CD14-positive monocyte (primary cell): ENCODE results near the gene PLEKHA7. TPM values are rescaled to one million over a fixed set of nuclear protein-coding genes. Genes with fewer than 3 reads are reported as not detected.

Source experiments
- DNase-seq, 3 donors: peaks; one replicate each; pipeline ENCODE4 v3.0.0-alpha.2; 2011 to 2022
- H2AFZ ChIP-seq: 2 replicates; pipeline ENCODE4 v1.6.0; 2012; ENCODE audit warnings: mild to moderate bottlenecking, low read depth, low read length, inconsistent platforms; ENCODE audit not compliant: insufficient read depth, poor library complexity, severe bottlenecking
- H3K27ac ChIP-seq, 2 donors: 1 replicate in 1 of 2; 2 replicates in 1 of 2; pipeline ENCODE4 v1.5.1; 2012 to 2013; ENCODE audit warnings: low read length in 2 of 2, control low read depth in 1 of 2, inconsistent platforms in 1 of 2, low read depth in 1 of 2, mild to moderate bottlenecking in 1 of 2
- H3K27me3 ChIP-seq, 2 donors: one replicate each; pipeline versions ENCODE4 v1.6.0 to v1.6.1; 2011 to 2013; ENCODE audit warnings: low read length in 2 of 2; ENCODE audit not compliant: control insufficient read depth in 2 of 2, insufficient read depth in 2 of 2
- H3K36me3 ChIP-seq, 2 donors: replicated peaks in 1 of 2; 1 replicate in 1 of 2; 2 replicates in 1 of 2; pipeline versions ENCODE4 v1.5.1 to v1.6.1; 2012 to 2013; ENCODE audit warnings: low read length in 2 of 2, control low read depth in 1 of 2, inconsistent platforms in 1 of 2, mild to moderate bottlenecking in 1 of 2; ENCODE audit not compliant: insufficient read depth in 2 of 2, control insufficient read depth in 1 of 2
- H3K4me1 ChIP-seq, 2 donors: 1 replicate in 1 of 2; 2 replicates in 1 of 2; pipeline versions ENCODE4 v1.5.1 to v1.6.1; 2012 to 2013; ENCODE audit warnings: low read length in 2 of 2, control low read depth in 1 of 2, inconsistent platforms in 1 of 2, mild to moderate bottlenecking in 1 of 2, moderate library complexity in 1 of 2; ENCODE audit not compliant: insufficient read depth in 2 of 2, control insufficient read depth in 1 of 2
- H3K4me2 ChIP-seq: replicated peaks from 2 replicates; pipeline ENCODE3; 2012; ENCODE audit warnings: low read length, moderate library complexity, mild to moderate bottlenecking; ENCODE audit not compliant: poor library complexity, severe bottlenecking; ENCODE audit errors: extremely low read depth
- H3K4me3 ChIP-seq, 3 experiments: fragments of 200-600 bp in 1 of 3; sonication (generic) in 1 of 3; replicated peaks in 1 of 3; 1 replicate in 2 of 3; 2 replicates in 1 of 3; pipeline ENCODE4 v1.5.1; 2011 to 2013; ENCODE audit warnings: low read length in 3 of 3, mild to moderate bottlenecking in 3 of 3, control low read depth in 2 of 3, low read depth in 2 of 3, inconsistent platforms in 1 of 3, moderate library complexity in 1 of 3
- H3K79me2 ChIP-seq: 2 replicates; pipeline ENCODE4 v1.6.0; 2012; ENCODE audit warnings: mild to moderate bottlenecking, control low read depth, inconsistent platforms, low read length, moderate library complexity; ENCODE audit not compliant: insufficient read depth
- H3K9ac ChIP-seq: 2 replicates; pipeline ENCODE4 v1.6.0; 2017; ENCODE audit warnings: low read length, mild to moderate bottlenecking; ENCODE audit not compliant: insufficient read depth, poor library complexity, severe bottlenecking
- H3K9me3 ChIP-seq, 2 donors: replicated peaks in 1 of 2; 1 replicate in 1 of 2; 2 replicates in 1 of 2; pipeline versions ENCODE4 v1.5.1 to v1.6.1; 2012 to 2013; ENCODE audit warnings: low read length in 2 of 2, control low read depth in 1 of 2; ENCODE audit not compliant: control insufficient read depth in 1 of 2, insufficient read depth in 1 of 2
- H4K20me1 ChIP-seq: 2 replicates; pipeline ENCODE4 v1.6.0; 2012; ENCODE audit warnings: mild to moderate bottlenecking, low read length, control low read depth, moderate library complexity; ENCODE audit not compliant: insufficient read depth
- H3K27ac Mint-ChIP-seq, 7 donors: one replicate each; pipeline ENCODE4 v1.8.0; 2020; ENCODE audit warnings: mild to moderate bottlenecking in 7 of 7, mixed read lengths in 7 of 7, moderate library complexity in 6 of 7, inconsistent platforms in 2 of 7
- H3K27me3 Mint-ChIP-seq, 3 donors: one replicate each; pipeline ENCODE4 v1.8.0; 2021 to 2022; ENCODE audit warnings: low read depth in 3 of 3, mild to moderate bottlenecking in 3 of 3, mixed read lengths in 3 of 3, moderate library complexity in 3 of 3, inconsistent platforms in 1 of 3
- H3K36me3 Mint-ChIP-seq, 2 donors: one replicate each; pipeline ENCODE4 v1.8.0; 2020; ENCODE audit warnings: mixed read lengths in 2 of 2, inconsistent platforms in 1 of 2, mild to moderate bottlenecking in 1 of 2
- H3K4me1 Mint-ChIP-seq: one replicate; pipeline ENCODE4 v1.8.0; 2020; ENCODE audit warnings: mild to moderate bottlenecking, mixed read lengths
- H3K4me3 Mint-ChIP-seq, 2 donors: one replicate each; pipeline ENCODE4 v1.8.0; 2020; ENCODE audit warnings: mild to moderate bottlenecking in 2 of 2, mixed read lengths in 2 of 2, moderate library complexity in 1 of 2
- H3K9me3 Mint-ChIP-seq, 7 donors: one replicate each; pipeline ENCODE4 v1.8.0; 2020 to 2022; ENCODE audit warnings: mixed read lengths in 7 of 7, mild to moderate bottlenecking in 6 of 7, moderate library complexity in 6 of 7, inconsistent platforms in 2 of 7
- WGBS: methylation state at CpG from one replicate; pipeline ENCODE4 v1.1.5; 2013; ENCODE audit warnings: missing lambda C conversion rate; ENCODE audit not compliant: insufficient coverage; 5-methylcytosine and 5-hydroxymethylcytosine counted together
- intact Hi-C, 2 donors: fragments of 100-400 bp; cut with micrococcal nuclease; formaldehyde crosslinking; loops; one replicate each; pipeline versions ENCODE4 v1.15.0 to v1.15.1; 2023
- polyA plus RNA-seq, 3 donors: library from polyadenylated mRNA; depleted of rRNA in 1 of 3; unstranded in 2 of 3; stranded (reverse) in 1 of 3; fragments of 300-500 nt in 2 of 3; fragments of >200 nt in 1 of 3; fragmentation: Illumina TruSeq in 2 of 3; gene quantifications; 1 replicate in 2 of 3; 2 replicates in 1 of 3; pipeline ENCODE4 v1.2.3, GENCODE V29; 2012 to 2021
- TF ChIP-seq, protein P1 (sequence below): fragments of 200-600 bp; IDR thresholded peaks from one replicate; pipeline ENCODE4 v1.8.0; 2022; ENCODE audit warnings: antibody characterized with exemption, mild to moderate bottlenecking

PLEKHA7 gene
- polyA plus RNA-seq, 3 donors = 0.05 to 0.92 (median 0.22) TPM

DNA sequence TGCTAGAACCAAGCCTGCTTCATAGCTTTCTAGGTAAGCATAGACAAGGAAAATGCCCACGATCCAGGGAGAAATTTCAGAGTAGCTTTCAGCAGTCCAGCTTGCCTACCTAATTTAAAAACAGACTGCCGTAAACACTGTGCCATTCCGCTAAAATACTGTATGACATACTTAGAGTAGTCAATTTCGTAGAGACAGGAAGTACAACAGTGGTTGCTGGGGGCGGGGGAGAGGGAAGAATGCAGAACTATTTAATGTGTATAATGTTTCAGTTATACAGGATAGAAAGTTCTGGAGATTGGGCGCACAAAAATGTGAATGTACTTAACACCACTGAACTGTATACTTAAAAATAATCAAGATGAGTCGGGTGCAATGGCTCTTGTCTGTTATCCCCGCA, 219.1 kb downstream of the PLEKHA7 start:
- Mint-ChIP-seq H3K27ac (peak overlapping the region; percentile 89 to 97 (median 94)), H3K9me3 (no peaks in the 10 kb centered on the region), H3K4me3 (peak overlapping the region; percentile 49 to 81), H3K4me1 (peaks cover 50% of the 10 kb centered on the region), H3K36me3 (peaks cover 0 to 2% of the 10 kb centered on the region in 2 donors), H3K27me3 (no peaks in the 10 kb centered on the region)
- peaks cover 49 to 66% of the 10 kb centered on the region in 2 donors for H3K4me1 ChIP-seq
- no peaks in the 10 kb centered on the region for H3K79me2 ChIP-seq
- peak overlapping the region in 2 of 3 experiments; percentile 8 to 61 for H3K4me3 ChIP-seq
- peak overlapping the region; percentile 57 for H3K9ac ChIP-seq
- H3K27me3 ChIP-seq = no peaks in the 10 kb centered on the region
- DNase-seq = peak; percentile 52 to 65 (median 58)
- peak overlapping the region; percentile 65 for H3K4me2 ChIP-seq
- no peaks in the 10 kb centered on the region for H4K20me1 ChIP-seq
- 0% methylated on average over 1 of the region's 8 CpGs for WGBS
- H3K27ac ChIP-seq = peak overlapping the region; percentile 79 to 94
- H3K9me3 ChIP-seq = no peaks in the 10 kb centered on the region
- no peaks in the 10 kb centered on the region for H3K36me3 ChIP-seq
- intact Hi-C loops = no loop called here
- TF ChIP-seq, protein P1, sequence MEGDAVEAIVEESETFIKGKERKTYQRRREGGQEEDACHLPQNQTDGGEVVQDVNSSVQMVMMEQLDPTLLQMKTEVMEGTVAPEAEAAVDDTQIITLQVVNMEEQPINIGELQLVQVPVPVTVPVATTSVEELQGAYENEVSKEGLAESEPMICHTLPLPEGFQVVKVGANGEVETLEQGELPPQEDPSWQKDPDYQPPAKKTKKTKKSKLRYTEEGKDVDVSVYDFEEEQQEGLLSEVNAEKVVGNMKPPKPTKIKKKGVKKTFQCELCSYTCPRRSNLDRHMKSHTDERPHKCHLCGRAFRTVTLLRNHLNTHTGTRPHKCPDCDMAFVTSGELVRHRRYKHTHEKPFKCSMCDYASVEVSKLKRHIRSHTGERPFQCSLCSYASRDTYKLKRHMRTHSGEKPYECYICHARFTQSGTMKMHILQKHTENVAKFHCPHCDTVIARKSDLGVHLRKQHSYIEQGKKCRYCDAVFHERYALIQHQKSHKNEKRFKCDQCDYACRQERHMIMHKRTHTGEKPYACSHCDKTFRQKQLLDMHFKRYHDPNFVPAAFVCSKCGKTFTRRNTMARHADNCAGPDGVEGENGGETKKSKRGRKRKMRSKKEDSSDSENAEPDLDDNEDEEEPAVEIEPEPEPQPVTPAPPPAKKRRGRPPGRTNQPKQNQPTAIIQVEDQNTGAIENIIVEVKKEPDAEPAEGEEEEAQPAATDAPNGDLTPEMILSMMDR = no peak
- peak overlapping the region; percentile 67 for H2AFZ ChIP-seq

DNA sequence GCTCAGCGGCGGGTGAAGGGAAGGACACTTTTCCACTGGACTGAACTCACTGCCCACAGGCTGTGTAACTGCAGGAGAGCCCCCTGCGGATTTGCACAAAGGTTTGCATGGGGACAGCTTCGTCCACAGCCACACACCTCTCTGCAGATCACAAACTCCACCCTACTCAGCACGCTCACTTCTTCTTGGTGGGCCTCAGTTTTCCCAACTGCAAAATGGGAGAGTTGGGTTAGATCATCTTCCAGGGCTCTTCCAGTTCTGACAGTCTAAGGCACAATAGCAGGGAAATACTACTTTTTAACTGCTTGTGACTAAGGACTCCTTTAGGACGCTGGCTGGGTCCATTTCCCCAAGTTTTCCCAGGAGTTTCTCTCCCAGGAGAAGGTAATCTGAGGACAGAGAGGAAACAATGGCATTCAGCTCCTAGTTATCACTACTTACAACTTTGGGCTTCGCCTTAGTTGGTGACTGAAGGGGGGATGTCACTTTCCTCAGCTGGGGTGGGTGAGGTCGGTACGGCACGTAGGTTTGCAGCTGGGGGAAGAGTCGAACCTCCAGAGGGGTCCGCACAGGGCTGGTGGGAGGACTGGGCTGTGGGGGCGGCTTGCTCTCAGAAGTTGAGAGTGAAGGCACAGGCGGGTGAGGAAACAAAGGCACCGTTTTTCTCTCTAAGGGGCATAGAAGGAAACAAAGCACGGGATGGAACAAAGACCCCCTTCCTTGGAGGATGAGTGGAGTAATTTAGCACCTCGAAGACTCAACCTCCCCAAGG, 220.0 kb downstream of the PLEKHA7 start:
- Mint-ChIP-seq H3K4me3 (no peak overlapping the region), H3K36me3 (peaks cover 0 to 2% of the 10 kb centered on the region in 2 donors), H3K27me3 (no peaks in the 10 kb centered on the region), H3K4me1 (peaks cover 55% of the 10 kb centered on the region), H3K9me3 (no peaks in the 10 kb centered on the region), H3K27ac (peak overlapping the region; percentile 89 to 97 (median 94))
- peak overlapping the region; percentile 79 to 94 for H3K27ac ChIP-seq
- TF ChIP-seq, protein P1 = no peak
- peaks cover 53 to 69% of the 10 kb centered on the region in 2 donors for H3K4me1 ChIP-seq
- peak overlapping the region; percentile 65 for H3K4me2 ChIP-seq
- peak overlapping the region; percentile 67 for H2AFZ ChIP-seq
- H3K27me3 ChIP-seq = no peaks in the 10 kb centered on the region
- no peaks in the 10 kb centered on the region for H3K36me3 ChIP-seq
- H3K9me3 ChIP-seq = no peaks in the 10 kb centered on the region
- H3K4me3 ChIP-seq = peak overlapping the region in 1 of 3 experiments; percentile 61
- no peaks in the 10 kb centered on the region for H3K79me2 ChIP-seq
- peak overlapping the region; percentile 57 for H3K9ac ChIP-seq
- intact Hi-C loops = no loop called here
- no peaks in the 10 kb centered on the region for H4K20me1 ChIP-seq
- WGBS = 100% methylated on average over 9 of the region's 17 CpGs
- DNase-seq = no peak
